K562 (cell line): ENCODE results near the gene BSPRY. TPM values are rescaled to one million over a fixed set of nuclear protein-coding genes. Genes with fewer than 3 reads are reported as not detected.

ENCODE experiments used
- ATAC-seq: fragments of 200-7000 bp; cut with Tn5 transposase; 3 replicates; pipeline ENCODE4 v1.9.1; 2020; ENCODE audit warnings: moderate library complexity
- BruUV-seq: library from RNA; stranded (reverse); fragments of 400-500 nt; replicated peaks from 2 replicates; lab custom pipeline; 2021; lab: Mats Ljungman, UMichigan
- CTCF ChIA-PET: fragments of 300-600 bp; formaldehyde crosslinking; extraction: SDS; loops from one replicate; lab custom pipeline; 2021; ENCODE audit warnings: low intra/inter-chr PET ratio; lab: Yijun Ruan, JAX
- POLR2A ChIA-PET: fragments of 300-600, 350-650 bp; sonication (Branson Sonifier 250); formaldehyde crosslinking; extraction: SDS; loops from one replicate; lab custom pipeline; 2021; ENCODE audit warnings: antibody characterized with exemption, inconsistent platforms; lab: Yijun Ruan, JAX
- DNase-seq, 4 experiments: peaks; one replicate each; pipeline versions ENCODE4 v3.0.0 to v3.0.0-alpha.2; 2011 to 2018; ENCODE audit warnings: low spot score in 3 of 4, mixed read lengths in 3 of 4; ENCODE audit errors: extremely low read depth in 1 of 4
- FAIRE-seq: peaks from 2 replicates; lab custom pipeline; 2011; peaks lifted over from hg19 to GRCh38; lab: Jason Lieb, UNC
- H2AFZ ChIP-seq: 2 replicates; pipeline ENCODE4 v1.6.0; 2011; ENCODE audit warnings: low read depth, low read length, control low read depth, inconsistent platforms
- H3K27ac ChIP-seq: fragments of 200-600 bp; 3 replicates; pipeline ENCODE4 v1.8.0; 2011; ENCODE audit warnings: low read depth, mild to moderate bottlenecking, control low read depth, inconsistent platforms, low read length, moderate library complexity, mixed read lengths; ENCODE audit errors: extremely low read depth
- H3K27me3 ChIP-seq, 2 experiments: fragments of 300-600 bp in 1 of 2; 2 replicates in 1 of 2; 3 replicates in 1 of 2; pipeline versions ENCODE4 v1.6.0 to v1.8.0; 2011; ENCODE audit warnings: inconsistent platforms in 2 of 2, low read length in 2 of 2, mild to moderate bottlenecking in 1 of 2, mixed read lengths in 1 of 2, moderate library complexity in 1 of 2; ENCODE audit not compliant: control insufficient read depth in 2 of 2, insufficient read depth in 2 of 2
- H3K36me3 ChIP-seq: fragments of 300-600 bp; 3 replicates; pipeline ENCODE4 v1.8.0; 2011; ENCODE audit warnings: mild to moderate bottlenecking, low read length, inconsistent platforms; ENCODE audit not compliant: control insufficient read depth, insufficient read depth
- H3K4me1 ChIP-seq, 2 experiments: fragments of 200-600 bp in 1 of 2; replicated peaks in 1 of 2; 2 replicates in 1 of 2; 3 replicates in 1 of 2; pipeline versions ENCODE4 v1.5.1 to v1.8.0; 2011; ENCODE audit warnings: inconsistent platforms in 2 of 2, low read length in 2 of 2, mild to moderate bottlenecking in 1 of 2, mixed read lengths in 1 of 2, moderate library complexity in 1 of 2; ENCODE audit not compliant: control insufficient read depth in 2 of 2, insufficient read depth in 2 of 2
- H3K4me2 ChIP-seq: 2 replicates; pipeline ENCODE4 v1.6.1; 2011; ENCODE audit warnings: low read length, control low read depth, inconsistent platforms, mixed read lengths; ENCODE audit not compliant: insufficient read depth
- H3K4me3 ChIP-seq: fragments of 200-600 bp; sonication (generic), shearing (Covaris generic); 2 replicates; pipeline ENCODE4 v1.5.1; 2016; ENCODE audit warnings: control low read depth, inconsistent platforms
- H3K79me2 ChIP-seq: fragments of 200-600 bp; 3 replicates; pipeline ENCODE4 v1.8.0; 2011; ENCODE audit warnings: low read length, inconsistent platforms; ENCODE audit not compliant: control insufficient read depth, insufficient read depth
- H3K9ac ChIP-seq, 2 experiments: 2 replicates each; pipeline versions ENCODE4 v1.6.0 to v1.6.1; 2011; ENCODE audit warnings: low read depth in 2 of 2, low read length in 2 of 2, control low read depth in 1 of 2, inconsistent platforms in 1 of 2, mild to moderate bottlenecking in 1 of 2, mixed read lengths in 1 of 2; ENCODE audit not compliant: insufficient read depth in 1 of 2
- H3K9me1 ChIP-seq: one replicate; pipeline ENCODE4 v1.6.0; 2011; ENCODE audit warnings: inconsistent platforms, mild to moderate bottlenecking, low read length, moderate library complexity; ENCODE audit not compliant: control insufficient read depth, insufficient read depth
- H3K9me3 ChIP-seq: replicated peaks from 2 replicates; pipeline ENCODE4 v1.5.1; 2011; ENCODE audit warnings: low read depth, low read length, inconsistent platforms; ENCODE audit not compliant: control insufficient read depth, insufficient read depth
- H4K20me1 ChIP-seq: replicated peaks from 2 replicates; pipeline ENCODE4 v1.6.1; 2011; ENCODE audit warnings: low read length, inconsistent platforms, mixed read lengths; ENCODE audit not compliant: control insufficient read depth, insufficient read depth
- ARID3B ChIP-seq: fragments of 250-450 bp; sonication (Bioruptor Pico); IDR thresholded peaks from 2 replicates; pipeline ENCODE4 v1.4.0; 2020; ENCODE audit warnings: borderline replicate concordance
- CSDE1 ChIP-seq, 2 experiments: fragments of 450-650 bp; IDR thresholded peaks; 2 replicates each; pipeline ENCODE4 v1.6.1; 2016; ENCODE audit warnings: mild to moderate bottlenecking in 1 of 2
- ELK1 ChIP-seq: sonication (generic); formaldehyde crosslinking; IDR thresholded peaks from 2 replicates; pipeline ENCODE4 v1.8.1; 2022; ENCODE audit warnings: missing genetic modification reagents
- ELK3 ChIP-seq: fragments of 450-650 bp; formaldehyde crosslinking; IDR thresholded peaks from 2 replicates; pipeline ENCODE4 v1.4.0; 2020; ENCODE audit warnings: mild to moderate bottlenecking
- FOXM1 ChIP-seq, 2 experiments: fragments of 450-650 bp in 1 of 2; sonication (generic) in 1 of 2; formaldehyde crosslinking in 1 of 2; IDR thresholded peaks; 2 replicates each; pipeline versions ENCODE4 v1.6.1 to v1.9.0; 2017 to 2022; ENCODE audit warnings: low read depth in 2 of 2, mild to moderate bottlenecking in 2 of 2, missing genetic modification reagents in 1 of 2, moderate library complexity in 1 of 2
- MCM2 ChIP-seq: fragments of 450-650 bp; IDR thresholded peaks from 2 replicates; pipeline ENCODE4 v1.6.1; 2017; ENCODE audit warnings: low read depth, mild to moderate bottlenecking
- NUFIP1 ChIP-seq: fragments of 450-650 bp; IDR thresholded peaks from 2 replicates; pipeline ENCODE4 v1.6.1; 2018; ENCODE audit not compliant: partially characterized antibody
- PHF20 ChIP-seq: fragments of 450-650 bp; IDR thresholded peaks from 2 replicates; pipeline ENCODE4 v1.6.1; 2018; ENCODE audit not compliant: partially characterized antibody
- RBFOX2 ChIP-seq: fragments of 200-400 bp; formaldehyde crosslinking; IDR thresholded peaks from 2 replicates; pipeline ENCODE4 v1.6.1; 2017; ENCODE audit warnings: low read depth, mild to moderate bottlenecking, low read length, moderate library complexity
- SNRNP70 ChIP-seq: fragments of 200-400 bp; formaldehyde crosslinking; optimal IDR thresholded peaks from 2 replicates; pipeline ENCODE3; 2017; ENCODE audit warnings: low read depth, low read length
- TEAD2 ChIP-seq: fragments of 450-650 bp; IDR thresholded peaks from 2 replicates; pipeline ENCODE4 v1.6.1; 2016; ENCODE audit warnings: missing genetic modification characterization, control low read depth, missing compliant biosample characterization
- YBX1 ChIP-seq: fragments of 450-650 bp; IDR thresholded peaks from 2 replicates; pipeline ENCODE4 v1.7.1; 2016; ENCODE audit warnings: mild to moderate bottlenecking
- ZNF124 ChIP-seq: sonication (generic); formaldehyde crosslinking; IDR thresholded peaks from 2 replicates; pipeline ENCODE4 v1.8.1; 2022; ENCODE audit warnings: missing genetic modification reagents
- ZNF175 ChIP-seq: fragments of 200-800 bp; sonication (Bioruptor generic); IDR thresholded peaks from 2 replicates; pipeline ENCODE4 v1.6.1; 2016; ENCODE audit warnings: low read depth, mild to moderate bottlenecking, missing genetic modification characterization, missing compliant biosample characterization
- WGBS: fragments of 100-300 bp; shearing (Covaris generic); methylation state at CpG from one replicate; pipeline ENCODE4 v1.1.6; 2016; ENCODE audit warnings: low coverage, mixed read lengths; ENCODE audit not compliant: insufficient coverage; ENCODE audit errors: missing lambda C conversion rate; 5-methylcytosine and 5-hydroxymethylcytosine counted together
- in situ Hi-C: fragments of 300-500 bp; cut with MboI; formaldehyde crosslinking; loops from 4 replicates; pipeline ENCODE4 v1.15.0; 2018; ENCODE audit warnings: inconsistent platforms, mixed read lengths
- intact Hi-C: fragments of 100-400 bp; cut with micrococcal nuclease; formaldehyde crosslinking; loops from 2 replicates; pipeline ENCODE4 v1.14.2; 2022
- polyA plus RNA-seq, 8 experiments: library from polyadenylated mRNA; depleted of rRNA in 4 of 8; stranded (reverse) in 5 of 8; unstranded in 3 of 8; fragments of >200 nt; fragmentation: Nextera tagmentation in 2 of 8; fragmentation: Illumina TruSeq in 1 of 8; extraction: Ambion mirVana in 2 of 8; extraction: Trizol in 1 of 8; gene quantifications; 2 replicates each; pipeline versions ENCODE4 v1.2.1 to v1.2.3, GENCODE V29; 2011 to 2014; ENCODE audit warnings: inconsistent platforms in 1 of 8, missing spikeins in 1 of 8
- total RNA-seq, 7 experiments: library from RNA; depleted of rRNA in 6 of 7; stranded (reverse); fragments of >200 nt in 6 of 7; fragmentation: Illumina TruSeq in 2 of 7; extraction: Trizol in 2 of 7; gene quantifications; 2 replicates each; pipeline versions ENCODE4 v1.2.1 to v1.2.3, GENCODE V29; 2011 to 2021; ENCODE audit warnings: low replicate concordance in 1 of 7

The BSPRY gene
- total and polyA plus RNA-seq, 9 of the 15 experiments (the other 6 are each of a cell fraction or from before 2014, with no cell fraction given), result 0.07 to 0.67 (median 0.18) TPM

GRCh38 chr9:113390192-113390960, 41.0 kb downstream of the BSPRY start (continued):
- TF ChIP-seq ELK1 (CRISPR knock-in tag) (no peak), MCM2 (no peak), ZNF124 (CRISPR knock-in tag) (no peak), FOXM1 (IDR thresholded peaks at IDR 0.05; ENCODE audit: low read depth) (no peak), FOXM1 (CRISPR knock-in tag; IDR thresholded peaks at IDR 0.05; ENCODE audit: low read depth) (no peak), TEAD2 (no peak)

GRCh38 chr9:113391917-113392316, 42.6 kb downstream of the BSPRY start:
- no TSS peak for BruUV-seq
- FAIRE-seq, result no peak
- ChIA-PET CTCF (no interaction called here), POLR2A (interaction anchor here (0.7 to 1.1 kb wide), 4 partner anchors 9 to 535 kb away, joined by 3 to 4 read pairs (median 3); partner anchors contain the start of genes ALAD, C9orf43 and POLE3)
- in situ Hi-C loops, result no loop called here
- 96% methylated on average over 7 of the region's 7 CpGs for WGBS
- Histone ChIP-seq H3K79me2 (no peaks in the 10 kb centered on the region), H3K9me3 (no peaks in the 10 kb centered on the region), H3K4me3 (no peak overlapping the region), H3K4me2 (no peak overlapping the region), H3K9me1 (no peaks in the 10 kb centered on the region), H3K36me3 (peaks cover 36% of the 10 kb centered on the region; the same call in 2 of the 3 replicates), H3K4me1 (peaks cover 2 to 16% of the 10 kb centered on the region in 2 experiments; a peak in 4 of 5 replicates), H3K27me3 (no peaks in the 10 kb centered on the region), H4K20me1 (no peaks in the 10 kb centered on the region), H2AFZ (no peak overlapping the region), H3K9ac (no peak overlapping the region), H3K27ac (no peak overlapping the region)
- no peak for TF ChIP-seq RBFOX2
- TF ChIP-seq SNRNP70, result no peak
- TF ChIP-seq PHF20, result no peak
- no peak for TF ChIP-seq YBX1
- no peak for TF ChIP-seq NUFIP1
- no peak for TF ChIP-seq ELK3 (CRISPR knock-in tag)
- no peak for TF ChIP-seq CSDE1 (IDR thresholded peaks at IDR 0.05)
- TF ChIP-seq ZNF175 (CRISPR knock-in tag), result no peak
- TF ChIP-seq ARID3B, result no peak
- ATAC-seq, result no peak
- intact Hi-C loops, result no loop called here
- no peak for DNase-seq
